ENCODE data around the gene DOCK4. TPM values are rescaled to one million over a fixed set of nuclear protein-coding genes. Genes with fewer than 3 reads are reported as not detected.

Gene DOCK4
- total RNA-seq, 6 experiments from 2014 or later, result 9.4 to 29.9 (median 22.8) TPM

DNA sequence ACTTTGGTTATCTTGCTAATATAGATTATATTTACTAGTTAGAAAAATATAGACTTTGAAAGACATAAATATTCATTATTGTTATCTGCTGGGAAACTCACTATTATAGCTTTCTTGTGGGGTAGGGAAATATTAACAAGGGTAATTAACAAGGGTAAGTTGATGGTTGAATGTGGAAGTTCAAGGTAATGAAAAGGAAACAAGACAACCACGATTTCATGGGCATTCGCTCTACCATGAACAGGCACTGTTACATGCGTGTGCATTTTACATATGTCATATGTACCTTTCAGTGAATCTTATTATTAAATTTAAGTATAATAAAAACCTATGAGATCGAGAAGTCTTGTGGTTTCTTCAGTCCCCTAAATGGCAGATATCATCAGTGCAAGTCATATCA lies 392.9 kb downstream of the DOCK4 start:
- DNase-seq, result no peak
- peaks cover 0 to 14% (median 0%) of the 10 kb centered on the region in 4 donors for H3K36me3 ChIP-seq
- H3K9me3 ChIP-seq, result no peaks in the 10 kb centered on the region
- intact Hi-C loops (cut with DNase I), result no loop called here
- H3K4me3 ChIP-seq, result no peak overlapping the region
- no peaks in the 10 kb centered on the region for H3K4me1 ChIP-seq
- ATAC-seq, result no peak
- H3K27me3 ChIP-seq, result no peaks in the 10 kb centered on the region
- TF ChIP-seq POLR2A (IDR thresholded peaks at IDR 0.05), result no peak
- TF ChIP-seq, protein P1, sequence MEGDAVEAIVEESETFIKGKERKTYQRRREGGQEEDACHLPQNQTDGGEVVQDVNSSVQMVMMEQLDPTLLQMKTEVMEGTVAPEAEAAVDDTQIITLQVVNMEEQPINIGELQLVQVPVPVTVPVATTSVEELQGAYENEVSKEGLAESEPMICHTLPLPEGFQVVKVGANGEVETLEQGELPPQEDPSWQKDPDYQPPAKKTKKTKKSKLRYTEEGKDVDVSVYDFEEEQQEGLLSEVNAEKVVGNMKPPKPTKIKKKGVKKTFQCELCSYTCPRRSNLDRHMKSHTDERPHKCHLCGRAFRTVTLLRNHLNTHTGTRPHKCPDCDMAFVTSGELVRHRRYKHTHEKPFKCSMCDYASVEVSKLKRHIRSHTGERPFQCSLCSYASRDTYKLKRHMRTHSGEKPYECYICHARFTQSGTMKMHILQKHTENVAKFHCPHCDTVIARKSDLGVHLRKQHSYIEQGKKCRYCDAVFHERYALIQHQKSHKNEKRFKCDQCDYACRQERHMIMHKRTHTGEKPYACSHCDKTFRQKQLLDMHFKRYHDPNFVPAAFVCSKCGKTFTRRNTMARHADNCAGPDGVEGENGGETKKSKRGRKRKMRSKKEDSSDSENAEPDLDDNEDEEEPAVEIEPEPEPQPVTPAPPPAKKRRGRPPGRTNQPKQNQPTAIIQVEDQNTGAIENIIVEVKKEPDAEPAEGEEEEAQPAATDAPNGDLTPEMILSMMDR (IDR thresholded peaks at IDR 0.05), result no peak
- 91% methylated on average over 4 of the region's 4 CpGs for WGBS (ENCODE audit: insufficient coverage, low coverage, low lambda C conversion rate, missing lambda C conversion rate)
- H3K27ac ChIP-seq, result no peak overlapping the region

DNA sequence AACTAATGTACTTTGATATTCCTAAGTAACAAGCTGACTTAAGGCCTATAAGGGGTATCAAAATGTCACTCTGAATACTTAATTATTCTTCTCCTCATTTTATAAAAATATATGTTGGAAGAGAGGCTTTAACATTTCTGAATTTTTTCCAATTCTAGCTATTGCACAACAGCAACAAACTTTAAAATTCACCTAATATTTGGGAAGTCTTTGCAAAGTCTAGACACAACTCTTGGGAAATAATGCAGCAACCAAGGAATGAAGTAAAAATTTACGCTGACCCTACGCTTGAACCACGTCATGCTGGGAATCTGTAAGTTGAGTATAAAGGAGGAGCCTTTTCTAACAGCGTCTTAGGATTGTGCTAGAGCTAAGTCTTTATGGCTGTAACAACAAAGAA lies 400.0 kb downstream of the DOCK4 start:
- WGBS (ENCODE audit: insufficient coverage, low coverage, low lambda C conversion rate, missing lambda C conversion rate), result 82% methylated on average over 4 of the region's 4 CpGs
- peaks cover 0 to 17% (median 0%) of the 10 kb centered on the region in 4 donors for H3K36me3 ChIP-seq
- no peak for ATAC-seq

DNA sequence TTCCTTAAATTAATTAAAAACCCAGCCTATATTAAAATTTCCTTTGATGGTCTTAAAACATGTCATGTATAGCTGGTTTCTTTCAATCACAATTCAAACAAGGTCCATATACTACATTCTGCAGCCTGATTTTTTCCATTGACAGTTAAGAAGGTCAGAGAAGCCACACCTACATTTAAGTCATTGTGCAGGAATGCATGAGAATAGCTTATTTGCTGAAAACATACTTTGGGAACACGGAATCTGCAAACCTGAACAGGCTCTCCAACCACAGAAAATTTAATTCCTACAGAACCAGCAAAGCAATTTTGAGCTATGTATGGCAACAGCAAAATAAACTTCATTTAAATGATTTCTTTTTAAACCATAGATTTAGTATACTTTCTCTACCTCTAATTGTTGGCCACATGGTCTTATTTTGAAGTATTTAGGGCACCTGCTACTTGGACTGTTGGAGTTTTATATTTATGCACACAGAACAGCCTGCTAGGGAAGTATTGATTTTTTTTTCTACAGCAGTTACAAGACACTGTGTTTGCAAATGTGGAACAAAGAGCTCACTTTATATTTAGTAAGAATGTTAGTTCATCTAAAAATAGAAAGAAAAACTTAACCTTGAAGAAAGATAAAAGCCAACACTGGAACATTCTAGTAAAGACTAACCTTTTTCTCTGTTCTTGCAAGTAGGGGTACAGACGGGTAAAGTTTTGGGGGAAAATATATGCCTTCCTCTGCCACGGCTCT lies 403.0 kb downstream of the DOCK4 start:
- peak; percentile 66 to 89 (median 84) for ATAC-seq

More for the DNA sequence above, 400.0 kb downstream of the DOCK4 start:
- peaks cover 0 to 10% (median 0%) of the 10 kb centered on the region in 4 donors for H3K4me1 ChIP-seq
- H3K27me3 ChIP-seq, result no peaks in the 10 kb centered on the region
- no peak overlapping the region for H3K4me3 ChIP-seq
- intact Hi-C loops (cut with DNase I), result no loop called here
- H3K9me3 ChIP-seq, result no peaks in the 10 kb centered on the region
- no peak overlapping the region for H3K27ac ChIP-seq
- no peak for TF ChIP-seq POLR2A (IDR thresholded peaks at IDR 0.05)
- TF ChIP-seq, protein P1 (IDR thresholded peaks at IDR 0.05), result no peak
- no peak for DNase-seq

DNA sequence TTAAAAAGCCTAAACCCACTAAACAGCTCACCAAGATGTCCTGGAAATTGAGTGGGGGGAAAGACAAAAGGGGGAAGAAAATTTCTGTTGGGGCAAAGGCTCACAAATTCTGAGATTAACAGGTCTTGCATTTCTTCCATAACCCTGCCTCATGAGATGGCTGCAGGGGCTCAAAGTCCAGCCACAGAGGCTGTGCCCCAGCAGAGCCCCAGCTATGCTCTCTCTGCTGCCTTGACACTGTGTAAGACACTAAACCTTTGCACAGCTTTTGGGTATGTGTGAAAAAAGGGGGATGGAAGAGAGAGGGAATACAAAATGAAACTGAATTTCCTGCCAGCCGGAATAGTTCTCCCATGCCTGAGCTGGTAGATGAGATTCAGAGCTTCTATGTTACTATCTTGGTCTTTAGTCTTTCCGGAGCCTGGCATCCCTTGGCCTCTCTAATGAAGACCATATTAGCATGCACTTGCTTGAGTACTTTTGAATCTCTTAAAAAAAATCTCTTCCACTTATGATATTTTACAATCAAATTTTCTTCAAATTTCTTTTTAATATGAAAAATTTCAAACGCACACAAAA lies 403.9 kb downstream of the DOCK4 start:
- ATAC-seq, result peak in 1 of 4 donors; percentile 49

More for the DNA sequence above, 403.0 kb downstream of the DOCK4 start:
- 38% methylated on average over 3 of the region's 3 CpGs for WGBS (ENCODE audit: insufficient coverage, low coverage, low lambda C conversion rate, missing lambda C conversion rate)
- Histone ChIP-seq H3K4me1 (peaks cover 0 to 10% (median 0%) of the 10 kb centered on the region in 4 donors), H3K9me3 (peaks cover 0 to 8% (median 0%) of the 10 kb centered on the region in 4 donors), H3K4me3 (no peak overlapping the region), H3K27ac (peak overlapping the region in 2 of 3 donors; percentile 37 to 38), H3K36me3 (peaks cover 0 to 3% (median 0%) of the 10 kb centered on the region in 4 donors), H3K27me3 (no peaks in the 10 kb centered on the region)
- no peak for DNase-seq
- TF ChIP-seq POLR2A (IDR thresholded peaks at IDR 0.05), result no peak
- TF ChIP-seq, protein P1 (IDR thresholded peaks at IDR 0.05), result no peak
- intact Hi-C loops (cut with DNase I), result no loop called here

More for the DNA sequence above, 403.9 kb downstream of the DOCK4 start:
- Histone ChIP-seq H3K27me3 (no peaks in the 10 kb centered on the region), H3K27ac (no peak overlapping the region), H3K4me1 (peaks cover 0 to 10% (median 0%) of the 10 kb centered on the region in 4 donors), H3K36me3 (no peaks in the 10 kb centered on the region), H3K9me3 (peaks cover 0 to 13% (median 2%) of the 10 kb centered on the region in 4 donors), H3K4me3 (no peak overlapping the region)
- DNase-seq, result no peak
- WGBS (ENCODE audit: insufficient coverage, low coverage, low lambda C conversion rate, missing lambda C conversion rate), result 94% methylated on average over 3 of the region's 3 CpGs
- no peak for TF ChIP-seq POLR2A (IDR thresholded peaks at IDR 0.05)
- TF ChIP-seq, protein P1 (IDR thresholded peaks at IDR 0.05), result no peak
- intact Hi-C loops (cut with DNase I), result no loop called here
